Suppressor macrophage (primary cell): ENCODE data around the gene EPS15.
A peak's percentile ranks its signal among the peaks of the same experiment; 100 is the strongest.

Experiments used
- DNase-seq, 4 experiments: peaks; one replicate each; pipeline ENCODE4 v3.0.0-alpha.2; 2020 to 2022

The EPS15 gene

GRCh38 chr1:51313961-51314777 is 204.9 kb downstream of the EPS15 start:
- peak in 2 of 4 experiments; percentile 26 for DNase-seq

GRCh38 chr1:51313268-51313852 is 205.7 kb downstream of the EPS15 start:
- DNase-seq, result no peak

- DNase-seq, result no peak
Measured at GRCh38 chr1:51312718-51313117, 206.3 kb downstream of the EPS15 start.

- no peak for DNase-seq
Measured at GRCh38 chr1:51311826-51312225, 207.2 kb downstream of the EPS15 start.

DNA sequence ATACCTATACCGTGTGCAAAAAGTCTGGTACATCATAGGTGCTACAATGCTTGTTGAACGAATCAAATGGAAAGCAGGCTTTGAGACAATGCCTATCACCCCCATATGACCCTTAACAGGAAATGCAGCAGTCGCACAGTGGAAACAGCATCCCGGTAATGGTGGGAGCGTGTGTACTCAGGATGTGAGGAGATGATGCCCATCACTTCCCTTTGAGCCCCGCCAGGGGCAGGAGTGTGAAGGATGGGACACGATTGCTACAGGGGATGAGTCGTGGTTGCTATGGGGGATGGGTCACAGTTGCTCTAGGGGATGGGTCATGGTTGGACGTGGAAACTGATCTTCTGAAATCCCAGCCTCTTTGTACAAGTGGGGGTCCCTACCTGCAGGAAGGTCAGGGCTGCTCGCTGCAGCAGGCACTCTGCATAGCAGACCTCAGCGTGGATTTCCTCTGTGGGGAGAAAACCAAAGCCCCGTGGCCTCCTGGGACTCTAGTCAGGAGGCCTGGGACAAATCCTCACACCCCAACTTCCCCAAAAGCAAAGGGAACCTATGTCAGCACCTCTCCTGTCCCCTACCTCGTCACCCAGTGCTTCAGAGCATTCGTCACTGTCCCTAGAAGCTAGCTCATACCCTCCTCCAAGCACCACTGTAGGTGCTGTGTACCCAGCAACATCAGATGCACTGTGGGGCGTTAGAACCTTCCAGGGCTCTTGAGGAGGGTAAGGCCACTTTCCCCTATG is 208.0 kb downstream of the EPS15 start:
- DNase-seq, result peak; percentile 19 to 51 (median 40)

GRCh38 chr1:51309291-51309690 is 209.8 kb downstream of the EPS15 start:
- DNase-seq, result no peak

DNA sequence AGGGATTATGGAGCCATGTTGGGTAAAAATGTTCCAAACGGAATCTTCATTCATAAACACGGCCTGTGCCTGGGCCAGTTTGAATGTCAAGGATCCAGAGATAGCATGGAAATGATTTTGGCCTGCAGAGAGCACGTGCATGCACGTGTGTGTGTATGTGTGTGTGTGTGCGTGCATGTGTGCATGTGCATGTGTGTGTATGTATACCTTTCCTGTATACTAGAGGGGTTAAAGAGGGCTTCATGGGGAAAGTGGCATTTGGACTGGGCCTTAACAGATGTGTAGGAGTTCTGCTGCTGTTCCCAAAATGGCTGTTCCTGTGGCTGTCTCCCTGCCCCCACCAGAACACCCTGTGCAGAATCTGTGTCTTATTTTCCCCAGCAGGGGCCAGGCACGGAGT is 210.4 kb downstream of the EPS15 start:
- DNase-seq, result no peak

DNA sequence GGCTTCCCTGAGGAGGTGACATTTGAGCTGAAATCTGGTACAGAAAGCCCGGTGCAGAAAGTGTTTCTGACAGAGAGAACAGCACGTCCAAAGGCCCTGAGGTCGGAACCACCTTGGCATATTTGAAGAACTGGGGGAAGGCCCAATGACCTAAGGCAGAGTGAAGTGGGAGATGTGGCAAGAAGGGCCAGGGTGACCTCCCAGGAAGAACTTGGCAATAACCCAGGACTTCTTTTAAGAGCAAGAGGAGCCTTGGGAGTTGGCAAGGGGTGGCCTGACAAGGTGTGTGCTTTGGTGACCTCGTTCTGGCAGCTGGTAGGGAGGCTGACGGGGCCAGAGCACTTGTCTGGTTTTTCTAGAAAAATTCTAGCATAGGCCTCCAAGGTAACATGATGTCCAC is 212.1 kb downstream of the EPS15 start:
- DNase-seq, result no peak

- DNase-seq, result no peak
Measured at GRCh38 chr1:51305371-51305823, 213.7 kb downstream of the EPS15 start.

DNA sequence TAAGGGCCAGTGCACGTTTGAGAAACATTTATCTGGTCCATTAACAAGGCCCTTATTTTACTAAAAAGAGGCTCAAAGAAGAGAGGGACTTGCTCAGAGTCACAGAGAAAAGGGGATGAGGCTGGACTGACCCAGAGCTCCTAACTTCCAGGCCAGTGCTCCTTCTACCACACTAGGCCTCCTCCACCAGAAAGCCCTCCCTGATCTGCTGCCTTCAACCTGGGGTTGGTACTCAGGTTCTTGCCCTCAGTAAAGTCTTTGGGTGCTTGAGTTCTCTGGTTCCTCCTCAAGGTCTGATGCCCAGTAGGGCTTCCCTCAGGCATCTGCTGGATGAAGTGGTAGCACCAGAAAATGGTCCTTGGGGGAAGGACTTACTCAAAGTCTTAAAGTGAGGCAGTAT is 214.7 kb downstream of the EPS15 start:
- no peak for DNase-seq
